NCI-H128 (cell line): ENCODE data around the gene NEK10.
"Not testable (repeated sequence)": the region's sequence is repeated elsewhere in the genome, so short reads cannot be mapped to it uniquely, and the experiment has no call there.

Source experiments
- DNase-seq: peaks from one replicate; lab custom pipeline; 2025; ENCODE audit not compliant: unreplicated experiment; lab: John Stamatoyannopoulos, UW

NEK10 gene

GRCh38 chr3:27368831-27369607 is at the start of gene NEK10:
NEK10 (minus strand) TSS chr3:27369383; CDS start chr3:27352882, 16,501 bp downstream.
- peak; percentile 77 for DNase-seq

- DNase-seq: no peak
Measured at GRCh38 chr3:27415202-27415601, 46.0 kb upstream of the NEK10 start.

GRCh38 chr3:27392950-27393679 is 23.9 kb upstream of the NEK10 start:
- no peak for DNase-seq

- not testable (repeated sequence) for DNase-seq
Measured at GRCh38 chr3:27392414-27392813, 23.2 kb upstream of the NEK10 start.

GRCh38 chr3:27391796-27392195 is 22.6 kb upstream of the NEK10 start:
- DNase-seq: no peak

- DNase-seq: no peak
Measured at GRCh38 chr3:27387625-27388024, 18.4 kb upstream of the NEK10 start.

GRCh38 chr3:27385504-27385903 is 16.3 kb upstream of the NEK10 start:
- no peak for DNase-seq

GRCh38 chr3:27384191-27384590 is 15.0 kb upstream of the NEK10 start:
- no peak for DNase-seq

GRCh38 chr3:27380433-27381357 is 11.5 kb upstream of the NEK10 start:
- DNase-seq: no peak

- DNase-seq: no peak
Measured at GRCh38 chr3:27378331-27378730, 9.1 kb upstream of the NEK10 start.

- DNase-seq: no peak
Measured at GRCh38 chr3:27376109-27376772, 7.1 kb upstream of the NEK10 start.

- DNase-seq: no peak
Measured at GRCh38 chr3:27366062-27366591, 3.1 kb downstream of the NEK10 start.

GRCh38 chr3:27360113-27361078 is 8.8 kb downstream of the NEK10 start:
- DNase-seq: no peak

- DNase-seq: no peak
Measured at GRCh38 chr3:27358372-27358771, 10.8 kb downstream of the NEK10 start.

- DNase-seq: no peak
Measured at GRCh38 chr3:27357665-27358258, 11.4 kb downstream of the NEK10 start.

- DNase-seq: no peak
Measured at GRCh38 chr3:27356976-27357375, 12.2 kb downstream of the NEK10 start.

- DNase-seq: no peak
Measured at GRCh38 chr3:27354588-27355203, 14.5 kb downstream of the NEK10 start.

GRCh38 chr3:27354161-27354560 is 15.0 kb downstream of the NEK10 start:
- DNase-seq: no peak

GRCh38 chr3:27353221-27353620 is 16.0 kb downstream of the NEK10 start:
- no peak for DNase-seq
